Measurements from ENCODE around the gene ZNF691. TPM values are rescaled to one million over a fixed set of nuclear protein-coding genes. Genes with fewer than 3 reads are reported as not detected.

The ZNF691 gene
- total RNA-seq, 2 experiments from 2014 or later, result 12.2 to 14.1 TPM

DNA sequence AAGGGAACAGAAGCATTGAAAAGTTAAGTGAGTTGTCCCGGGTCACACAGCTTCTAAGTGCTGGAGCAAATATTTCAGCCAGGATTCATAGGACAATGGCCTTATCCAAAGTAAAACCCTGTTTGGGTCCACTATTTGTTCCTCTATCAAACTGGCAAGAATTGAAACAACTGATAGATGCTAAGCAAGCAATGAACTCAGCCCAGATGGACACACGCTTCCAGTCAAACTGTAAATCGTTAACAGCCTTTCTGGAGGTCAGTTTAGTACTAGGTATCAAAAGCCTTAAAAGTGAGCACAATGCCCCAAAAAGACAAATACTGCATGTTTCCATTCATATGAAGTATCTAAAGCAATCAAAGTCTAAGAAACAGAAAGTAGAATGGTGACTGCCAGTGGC lies 28.4 kb upstream of the ZNF691 start:
- Mint-ChIP-seq H3K9me3 (no peaks in the 10 kb centered on the region), H3K36me3 (peaks cover 7% of the 10 kb centered on the region), H3K4me1 (peaks cover 24% of the 10 kb centered on the region), H3K27me3 (peaks cover 2% of the 10 kb centered on the region), H3K4me3 (peak overlapping the region; percentile 86), H3K27ac (no peak overlapping the region)
- no peak for ATAC-seq (ENCODE audit: low read depth)
- no peak for DNase-seq
- POLR2A ChIA-PET, result interaction anchor here (0.5 to 3.8 kb wide), 5 partner anchors 17 to 1820 kb away, joined by 3 to 30 read pairs (median 4); partner anchors contain the start of genes C1orf50, P3H1 and ZNF691

DNA sequence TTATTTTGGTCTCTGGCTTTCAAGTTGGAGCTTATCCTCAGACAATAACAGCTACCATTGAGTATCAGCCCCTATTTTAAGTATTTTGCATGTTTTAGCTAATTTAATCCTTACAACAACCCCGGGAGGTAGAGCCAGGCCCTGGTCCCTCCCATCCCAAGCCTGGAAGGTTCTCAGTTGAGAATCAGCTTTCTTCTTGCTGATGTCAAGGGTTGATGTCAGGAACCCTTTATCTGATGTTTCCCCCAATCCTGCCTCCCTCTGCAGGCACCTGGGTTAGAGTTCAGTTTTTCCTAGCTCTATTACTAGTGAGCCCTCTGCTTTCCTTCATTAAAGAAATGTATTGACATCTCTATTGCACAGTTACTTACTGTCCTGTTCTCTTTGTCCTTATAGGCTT lies 25.6 kb upstream of the ZNF691 start:
- no peak for ATAC-seq (ENCODE audit: low read depth)
- H3K9me3 Mint-ChIP-seq, result no peaks in the 10 kb centered on the region
- peaks cover 26% of the 10 kb centered on the region for H3K4me1 Mint-ChIP-seq
- H3K27me3 Mint-ChIP-seq, result peaks cover 2% of the 10 kb centered on the region
- H3K27ac Mint-ChIP-seq, result no peak overlapping the region
- POLR2A ChIA-PET, result interaction anchor here (2.9 kb wide), 1 partner anchor 26 kb away, joined by 8 read pairs; the partner anchor contains the start of gene ZNF691
- DNase-seq, result no peak
- no peak overlapping the region for H3K4me3 Mint-ChIP-seq
- H3K36me3 Mint-ChIP-seq, result peaks cover 4% of the 10 kb centered on the region

DNA sequence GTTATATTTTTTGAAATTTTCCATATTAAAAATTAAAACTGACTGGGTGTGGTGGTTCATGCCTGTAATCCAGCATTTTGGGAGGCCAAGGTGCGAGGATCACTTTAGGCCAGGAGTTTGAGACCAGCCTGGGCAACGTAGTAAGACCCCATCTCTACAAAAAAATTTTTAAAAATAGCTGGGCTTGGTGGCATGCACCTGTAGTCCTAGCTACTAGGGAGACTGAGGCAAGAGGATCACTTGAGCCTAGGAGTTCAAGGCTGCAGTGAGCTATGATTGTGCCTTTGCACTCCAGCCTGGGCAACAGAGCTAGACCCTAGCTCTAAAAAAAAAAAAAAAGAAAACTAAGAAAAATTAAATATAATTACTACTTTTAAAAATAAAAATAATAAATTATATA lies 24.7 kb upstream of the ZNF691 start:
- H3K27me3 Mint-ChIP-seq, result peaks cover 2% of the 10 kb centered on the region
- peaks cover 21% of the 10 kb centered on the region for H3K4me1 Mint-ChIP-seq
- no peak for ATAC-seq (ENCODE audit: low read depth)
- H3K36me3 Mint-ChIP-seq, result peaks cover 1% of the 10 kb centered on the region
- H3K9me3 Mint-ChIP-seq, result no peaks in the 10 kb centered on the region
- POLR2A ChIA-PET, result interaction anchor here (0.7 to 2.9 kb wide), 3 partner anchors 25 to 55 kb away, joined by 3 to 8 read pairs (median 6); partner anchors contain the start of genes C1orf50, P3H1 and ZNF691
- no peak for DNase-seq
- no peak overlapping the region for H3K4me3 Mint-ChIP-seq
- no peak overlapping the region for H3K27ac Mint-ChIP-seq

DNA sequence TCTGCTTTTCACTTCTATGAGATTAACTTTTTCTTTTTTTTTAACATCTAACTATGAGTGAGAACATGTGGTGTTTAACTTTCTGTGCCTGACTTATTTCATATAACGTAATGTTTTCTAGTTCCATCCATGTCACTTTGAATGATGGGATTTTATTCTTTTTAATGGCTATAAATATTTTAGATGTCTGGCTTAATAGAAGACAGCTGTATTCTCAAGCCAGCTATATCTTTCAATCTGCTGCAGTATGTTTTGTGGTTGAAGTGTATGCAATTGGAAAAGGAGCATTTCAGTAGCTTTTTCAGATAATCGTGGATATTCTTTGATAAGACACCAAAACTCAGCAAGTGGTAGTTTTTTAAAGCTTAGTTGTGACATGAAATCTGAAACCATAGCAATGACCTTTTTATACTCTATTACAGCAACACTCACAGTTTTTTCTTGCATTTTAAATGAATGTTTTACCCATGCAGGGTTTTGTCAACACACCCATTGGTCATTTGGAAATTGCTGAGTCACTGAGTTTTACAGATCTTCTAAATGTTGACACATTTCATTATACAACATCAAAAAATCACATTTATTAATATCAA lies 23.5 kb upstream of the ZNF691 start:
- POLR2A ChIA-PET, result interaction anchor here (0.7 kb wide), 1 partner anchor 23 kb away, joined by 3 read pairs; the partner anchor contains the start of gene ZNF691
- no peak overlapping the region for H3K27ac Mint-ChIP-seq
- H3K4me1 Mint-ChIP-seq, result peaks cover 15% of the 10 kb centered on the region
- peaks cover 2% of the 10 kb centered on the region for H3K27me3 Mint-ChIP-seq
- no peak overlapping the region for H3K4me3 Mint-ChIP-seq
- DNase-seq (no peak), ATAC-seq (ENCODE audit: low read depth) (no peak)
- no peaks in the 10 kb centered on the region for H3K9me3 Mint-ChIP-seq
- H3K36me3 Mint-ChIP-seq, result peaks cover 1% of the 10 kb centered on the region

DNA sequence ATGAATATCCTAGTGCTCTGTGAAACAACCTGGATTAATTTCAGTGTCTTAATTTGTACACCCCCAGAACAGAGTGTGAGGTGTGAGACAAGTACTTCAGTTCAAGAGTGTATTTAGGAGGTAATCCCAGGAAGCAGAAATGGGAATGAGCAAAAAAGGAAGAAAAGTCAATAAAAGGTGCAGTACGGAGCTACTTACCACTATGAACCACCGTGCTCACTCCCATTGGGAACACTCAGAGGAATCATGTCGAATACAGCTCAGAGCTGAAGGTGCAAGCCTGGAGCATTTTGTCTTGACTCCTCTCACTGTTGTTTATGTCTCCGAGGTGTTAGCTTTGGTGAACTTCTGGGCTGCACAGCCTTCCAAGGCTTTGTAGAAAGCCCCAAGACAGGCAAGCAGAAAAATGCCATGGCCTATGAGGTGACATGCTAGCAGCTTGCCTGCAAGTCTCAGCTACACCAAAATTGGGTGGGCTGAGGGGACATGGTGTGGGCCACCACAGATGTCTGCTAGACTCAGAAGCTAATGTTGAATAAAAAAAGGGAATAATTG lies 21.9 kb upstream of the ZNF691 start:
- Mint-ChIP-seq H3K36me3 (no peaks in the 10 kb centered on the region), H3K27ac (no peak overlapping the region), H3K27me3 (peaks cover 2% of the 10 kb centered on the region), H3K4me1 (peaks cover 8% of the 10 kb centered on the region), H3K9me3 (no peaks in the 10 kb centered on the region), H3K4me3 (no peak overlapping the region)
- no peak for ATAC-seq (ENCODE audit: low read depth)
- POLR2A ChIA-PET, result no interaction called here
- no peak for DNase-seq

DNA sequence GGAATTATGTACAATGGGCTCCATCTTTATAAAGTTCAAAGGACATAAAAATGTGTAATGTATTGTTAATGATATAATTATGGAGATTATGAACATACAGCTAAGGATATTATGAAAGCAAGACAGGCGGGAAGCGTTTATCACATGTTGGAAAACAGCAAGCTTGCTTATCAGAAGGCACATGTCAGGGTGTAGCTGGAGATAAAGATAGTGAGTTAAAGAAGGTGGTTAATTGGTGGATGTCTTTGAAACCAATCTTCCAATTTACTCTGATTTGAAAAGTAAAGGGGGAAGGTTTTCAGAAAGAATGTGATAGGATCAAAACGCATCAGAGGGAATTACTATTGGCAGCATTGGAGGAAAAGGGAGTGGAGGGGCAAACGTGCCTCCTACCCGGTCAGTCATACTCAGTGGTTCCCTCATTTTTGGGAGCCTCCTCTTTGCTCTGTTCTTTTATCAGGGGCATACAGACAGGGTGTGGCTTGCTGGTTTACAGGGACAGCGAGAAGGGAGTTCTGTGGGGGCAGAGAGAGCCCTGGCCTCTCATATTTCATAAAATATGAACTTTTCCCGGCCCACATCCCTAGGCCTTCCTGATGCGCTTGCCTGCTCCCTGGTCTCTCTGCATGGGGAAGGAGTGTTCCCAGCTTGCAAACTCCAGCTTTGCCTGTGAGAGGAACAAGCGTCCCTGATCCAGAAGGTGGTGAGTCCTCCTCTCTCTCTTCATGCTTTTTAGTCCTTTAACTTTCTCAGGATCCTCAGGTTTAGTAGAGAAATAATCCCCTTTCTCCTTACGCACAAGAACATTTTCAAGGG lies 21.2 kb upstream of the ZNF691 start:
- Mint-ChIP-seq H3K9me3 (no peaks in the 10 kb centered on the region), H3K36me3 (no peaks in the 10 kb centered on the region), H3K4me1 (peaks cover 8% of the 10 kb centered on the region), H3K27me3 (peaks cover 2% of the 10 kb centered on the region), H3K27ac (no peak overlapping the region), H3K4me3 (no peak overlapping the region)
- POLR2A ChIA-PET, result no interaction called here
- no peak for ATAC-seq (ENCODE audit: low read depth)
- DNase-seq, result no peak

DNA sequence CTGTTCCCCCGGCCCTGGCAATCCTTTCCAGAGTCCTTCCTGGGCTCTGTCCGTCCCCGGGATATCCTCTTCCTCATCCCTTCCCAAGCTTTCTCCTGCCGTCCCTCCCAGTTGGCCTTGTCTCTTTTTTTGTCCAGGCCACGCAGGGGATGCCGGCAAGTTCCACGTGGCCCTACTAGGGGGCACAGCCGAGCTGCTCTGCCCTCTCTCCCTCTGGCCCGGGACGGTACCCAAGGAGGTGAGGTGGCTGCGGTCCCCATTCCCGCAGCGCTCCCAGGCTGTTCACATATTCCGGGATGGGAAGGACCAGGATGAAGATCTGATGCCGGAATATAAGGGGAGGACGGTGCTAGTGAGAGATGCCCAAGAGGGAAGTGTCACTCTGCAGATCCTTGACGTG lies 15.8 kb upstream of the ZNF691 start:
- Mint-ChIP-seq H3K9me3 (no peaks in the 10 kb centered on the region), H3K4me1 (no peaks in the 10 kb centered on the region), H3K27ac (no peak overlapping the region), H3K27me3 (no peaks in the 10 kb centered on the region), H3K4me3 (no peak overlapping the region), H3K36me3 (peaks cover 2% of the 10 kb centered on the region)
- ATAC-seq (ENCODE audit: low read depth) (no peak), DNase-seq (no peak)
- POLR2A ChIA-PET, result no interaction called here

DNA sequence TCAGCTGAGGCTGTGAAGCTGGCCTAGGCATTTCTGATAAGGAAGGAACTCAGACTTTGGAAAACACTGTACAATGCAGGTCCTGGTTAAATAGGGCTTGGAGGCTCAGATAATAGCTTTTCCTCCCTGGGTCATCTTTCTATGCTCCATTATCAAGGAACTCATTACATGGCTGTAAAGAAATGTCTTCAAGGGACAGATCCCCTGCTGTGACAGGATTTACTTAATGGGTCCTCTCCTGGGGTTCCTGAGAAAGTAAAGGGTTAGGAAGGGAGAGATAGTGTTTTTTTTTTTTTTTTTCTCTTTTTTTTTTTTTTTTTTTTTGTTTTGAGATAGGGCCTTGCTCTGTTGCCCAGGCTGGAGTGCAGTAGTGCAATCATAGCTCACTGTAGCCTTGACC lies 15.1 kb upstream of the ZNF691 start:
- no peak for DNase-seq
- H3K27ac Mint-ChIP-seq, result no peak overlapping the region
- H3K9me3 Mint-ChIP-seq, result no peaks in the 10 kb centered on the region
- no peak overlapping the region for H3K4me3 Mint-ChIP-seq
- H3K36me3 Mint-ChIP-seq, result peaks cover 2% of the 10 kb centered on the region
- H3K27me3 Mint-ChIP-seq, result no peaks in the 10 kb centered on the region
- no peak for ATAC-seq (ENCODE audit: low read depth)
- H3K4me1 Mint-ChIP-seq, result no peaks in the 10 kb centered on the region
- POLR2A ChIA-PET, result no interaction called here

DNA sequence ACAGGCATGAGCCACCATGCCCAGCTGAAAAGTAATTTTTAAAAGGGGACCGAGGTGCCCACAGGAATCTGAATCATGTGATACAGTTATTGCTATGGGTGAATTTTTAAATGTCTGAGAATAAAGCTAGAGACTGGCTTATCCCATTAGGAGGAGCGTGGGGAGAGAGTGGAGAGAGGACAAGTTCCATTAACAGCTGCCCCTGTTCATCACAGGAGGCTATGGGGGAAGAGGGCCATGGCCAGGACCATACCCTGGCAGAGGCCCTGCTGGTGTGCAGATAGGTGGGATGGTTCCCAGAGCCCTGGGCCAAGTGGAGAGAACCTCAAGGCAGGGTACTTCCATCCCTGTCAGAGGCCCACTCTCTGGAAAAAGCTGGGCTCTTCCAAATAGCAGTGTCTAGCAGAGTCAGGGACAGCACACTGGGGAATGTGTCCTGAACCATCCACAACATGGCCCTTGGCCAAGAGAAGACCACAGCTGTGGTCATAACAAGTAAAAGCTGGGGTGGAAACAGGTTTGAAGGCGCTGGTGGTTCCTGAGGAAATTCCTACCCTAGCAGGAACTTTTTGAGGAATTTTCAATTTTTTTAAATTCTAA lies 13.7 kb upstream of the ZNF691 start:
- no peak overlapping the region for H3K4me3 Mint-ChIP-seq
- H3K27me3 Mint-ChIP-seq, result no peaks in the 10 kb centered on the region
- ATAC-seq (ENCODE audit: low read depth) (no peak), DNase-seq (no peak)
- H3K36me3 Mint-ChIP-seq, result peaks cover 3% of the 10 kb centered on the region
- H3K9me3 Mint-ChIP-seq, result no peaks in the 10 kb centered on the region
- no peak overlapping the region for H3K27ac Mint-ChIP-seq
- H3K4me1 Mint-ChIP-seq, result peaks cover 2% of the 10 kb centered on the region
- POLR2A ChIA-PET, result no interaction called here

DNA sequence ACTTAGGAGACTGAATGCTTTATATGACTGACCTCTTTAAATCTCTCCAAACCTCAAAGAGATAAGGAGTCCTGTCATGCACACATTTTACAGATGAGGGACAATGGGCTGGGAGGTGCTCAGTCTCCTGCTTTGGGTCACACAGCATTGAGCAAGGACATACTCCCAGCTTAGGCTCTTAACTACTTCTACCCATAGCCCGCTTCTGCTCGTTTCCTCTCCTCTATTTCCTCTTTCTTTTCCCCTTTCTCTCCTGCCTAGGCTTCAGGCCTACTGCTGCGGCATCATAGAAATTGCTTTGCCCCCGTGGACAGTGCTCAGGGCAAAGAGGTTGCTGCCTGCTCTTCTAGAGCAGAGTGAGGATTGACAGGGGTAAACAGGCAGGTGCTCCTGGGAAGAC lies 12.4 kb upstream of the ZNF691 start:
- Mint-ChIP-seq H3K27me3 (no peaks in the 10 kb centered on the region), H3K27ac (no peak overlapping the region), H3K36me3 (peaks cover 3% of the 10 kb centered on the region), H3K9me3 (no peaks in the 10 kb centered on the region), H3K4me1 (peaks cover 2% of the 10 kb centered on the region), H3K4me3 (no peak overlapping the region)
- ATAC-seq (ENCODE audit: low read depth) (no peak), DNase-seq (no peak)
- POLR2A ChIA-PET, result no interaction called here

DNA sequence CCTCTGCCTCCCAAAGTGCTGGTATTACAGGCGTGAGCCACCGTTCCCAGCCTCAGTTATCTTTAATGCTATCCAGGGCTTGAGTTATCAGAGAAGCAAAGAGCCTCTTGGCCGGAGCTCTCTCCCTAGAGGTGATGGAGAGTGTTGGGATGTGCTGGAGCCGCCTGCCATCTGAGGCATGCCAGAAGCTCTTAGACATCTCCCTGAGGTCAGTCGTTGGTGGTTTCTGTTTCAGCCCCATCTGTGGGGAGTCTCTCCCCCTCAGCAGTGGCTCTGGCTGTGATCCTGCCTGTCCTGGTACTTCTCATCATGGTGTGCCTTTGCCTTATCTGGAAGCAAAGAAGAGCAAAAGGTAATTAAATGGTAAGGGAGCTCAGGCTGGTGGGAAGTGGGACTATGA lies 11.6 kb upstream of the ZNF691 start:
- Mint-ChIP-seq H3K36me3 (peaks cover 3% of the 10 kb centered on the region), H3K27ac (no peak overlapping the region), H3K9me3 (no peaks in the 10 kb centered on the region), H3K27me3 (no peaks in the 10 kb centered on the region), H3K4me3 (no peak overlapping the region), H3K4me1 (peaks cover 2% of the 10 kb centered on the region)
- no peak for DNase-seq
- no peak for ATAC-seq (ENCODE audit: low read depth)
- POLR2A ChIA-PET, result interaction anchor here (0.9 kb wide), 1 partner anchor 17 kb away, joined by 3 read pairs; no protein-coding TSS in a partner anchor

DNA sequence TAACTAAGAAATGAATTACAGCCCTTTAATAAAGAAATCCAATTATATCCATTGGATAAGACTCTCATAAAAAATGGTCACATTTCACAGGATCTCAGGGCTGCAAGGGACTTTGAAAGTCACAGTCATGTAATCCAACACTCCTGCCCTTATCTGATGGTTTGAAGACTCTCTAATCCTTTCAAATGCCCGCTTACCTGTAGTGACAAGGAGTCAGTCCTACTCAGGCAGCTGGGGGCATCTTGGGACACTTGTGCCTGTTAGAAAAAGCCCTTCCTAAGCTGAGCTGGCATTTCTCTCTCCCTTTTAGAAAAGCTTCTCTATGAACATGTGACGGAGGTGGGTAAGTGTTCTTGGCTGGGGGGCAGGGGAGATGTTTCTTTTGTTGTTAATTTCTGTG lies 11.0 kb upstream of the ZNF691 start:
- no peak for ATAC-seq (ENCODE audit: low read depth)
- H3K27me3 Mint-ChIP-seq, result no peaks in the 10 kb centered on the region
- H3K9me3 Mint-ChIP-seq, result no peaks in the 10 kb centered on the region
- POLR2A ChIA-PET, result no interaction called here
- H3K4me1 Mint-ChIP-seq, result peaks cover 2% of the 10 kb centered on the region
- no peak for DNase-seq
- peaks cover 3% of the 10 kb centered on the region for H3K36me3 Mint-ChIP-seq
- no peak overlapping the region for H3K4me3 Mint-ChIP-seq
- H3K27ac Mint-ChIP-seq, result no peak overlapping the region

DNA sequence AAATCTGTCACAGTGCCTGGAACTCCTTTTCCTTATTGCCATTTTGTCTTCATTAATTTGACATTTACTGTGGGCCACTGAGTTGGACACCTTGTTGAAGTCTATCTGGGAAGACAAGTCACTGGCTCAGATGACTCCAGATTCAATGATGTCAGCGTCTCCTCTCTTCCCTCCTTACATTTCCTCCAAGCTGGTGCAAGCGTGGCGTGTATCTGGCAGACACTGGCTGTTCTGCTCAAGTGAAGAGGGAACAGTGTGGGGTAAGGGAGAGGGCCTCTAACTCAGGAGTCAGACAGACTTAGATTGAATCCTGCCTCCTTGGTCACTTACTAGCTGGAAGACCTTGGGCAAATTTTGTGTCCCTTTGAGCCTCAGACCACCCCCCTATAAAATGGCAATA lies 8.7 kb upstream of the ZNF691 start:
- no peak for ATAC-seq (ENCODE audit: low read depth)
- Mint-ChIP-seq H3K4me3 (no peak overlapping the region), H3K27me3 (no peaks in the 10 kb centered on the region), H3K27ac (no peak overlapping the region), H3K4me1 (peaks cover 2% of the 10 kb centered on the region), H3K9me3 (no peaks in the 10 kb centered on the region), H3K36me3 (peaks cover 3% of the 10 kb centered on the region)
- DNase-seq, result no peak
- POLR2A ChIA-PET, result interaction anchor here (1.4 kb wide), 1 partner anchor 9 kb away, joined by 8 read pairs; the partner anchor contains the start of gene ZNF691
